HG02852 (cell line): ENCODE data around the gene LMBRD1.

Experiments
- ATAC-seq: cut with Tn5 transposase; IDR thresholded peaks from one replicate; pipeline ENCODE4 v1.9.1; 2021; ENCODE audit warnings: mild to moderate bottlenecking, moderate library complexity; ENCODE audit not compliant: unreplicated experiment

The LMBRD1 gene

DNA sequence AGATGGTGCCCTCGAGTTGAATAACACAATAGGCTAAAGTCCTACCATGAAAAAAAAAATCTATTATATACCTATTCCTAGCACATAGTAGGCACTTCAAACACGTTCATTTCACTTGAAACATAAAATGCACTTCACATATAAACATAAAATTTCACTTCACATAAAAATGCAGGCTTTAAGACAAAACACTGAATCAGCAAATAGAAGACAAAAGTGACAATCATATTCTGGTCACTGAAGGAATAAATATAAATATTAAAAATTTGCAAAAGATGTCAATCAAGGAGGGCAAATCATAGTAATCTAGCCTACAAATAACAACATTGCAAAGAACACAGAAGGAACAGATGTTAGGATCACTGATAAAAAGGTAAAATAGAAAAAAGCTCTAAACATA lies 153.1 kb downstream of the LMBRD1 start:
- no peak for ATAC-seq

DNA sequence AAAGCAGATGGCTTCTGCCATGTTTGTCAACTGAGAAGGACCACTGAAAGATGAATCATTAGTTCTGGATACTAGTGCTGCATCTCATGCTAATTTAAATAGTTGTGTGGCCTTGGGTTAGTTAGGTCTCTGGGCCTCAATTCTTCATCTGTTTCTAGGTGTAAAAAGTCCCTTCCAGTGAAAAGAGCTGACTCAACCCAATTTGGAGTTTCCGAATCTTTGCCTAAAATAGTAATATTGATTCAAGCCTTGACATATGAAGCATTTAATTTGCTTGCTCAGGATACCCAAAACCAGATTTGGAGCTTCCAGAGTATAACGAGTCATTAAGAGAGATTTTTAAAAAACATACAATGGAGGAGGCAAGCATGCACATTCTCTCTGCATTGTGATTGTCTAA lies 163.9 kb downstream of the LMBRD1 start:
- ATAC-seq: no peak

DNA sequence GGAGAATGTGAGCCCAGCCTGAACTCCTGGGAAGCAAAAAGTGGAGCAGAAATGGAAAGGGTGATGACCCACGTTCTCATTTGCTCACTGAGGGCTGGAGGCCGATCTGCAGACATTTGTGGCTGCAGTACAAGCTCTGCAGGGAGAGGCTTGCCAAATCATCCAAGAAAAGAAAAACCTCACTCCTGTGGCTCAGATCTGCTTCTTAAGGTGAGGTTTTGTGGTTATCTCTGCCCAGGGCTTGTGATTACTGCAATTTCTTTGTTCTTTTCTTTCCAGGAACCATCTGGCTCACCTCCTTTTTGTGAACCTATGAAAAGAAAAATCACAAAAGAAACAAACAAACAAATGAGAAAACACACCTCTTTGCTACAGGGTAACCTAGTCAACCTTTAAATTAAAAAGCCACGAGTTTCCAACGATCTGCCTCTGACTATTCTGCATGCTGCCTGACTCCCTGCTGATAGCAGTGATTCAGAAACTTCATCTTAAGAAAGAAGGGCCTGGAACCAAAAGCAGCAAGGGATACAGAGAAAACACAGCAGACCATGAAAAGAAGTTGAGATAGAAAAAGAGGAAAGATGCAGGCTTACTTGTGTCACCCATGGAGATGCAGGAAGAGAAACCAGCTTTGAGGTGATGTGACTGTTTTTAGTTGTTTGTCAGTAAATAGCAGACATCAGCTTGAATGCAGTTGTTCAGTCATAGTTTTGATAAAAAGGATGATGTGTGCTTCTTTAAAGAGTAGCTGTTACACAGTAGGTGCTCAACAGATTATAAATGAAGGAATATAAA lies 165.1 kb downstream of the LMBRD1 start:
- ATAC-seq: peak; percentile 66

DNA sequence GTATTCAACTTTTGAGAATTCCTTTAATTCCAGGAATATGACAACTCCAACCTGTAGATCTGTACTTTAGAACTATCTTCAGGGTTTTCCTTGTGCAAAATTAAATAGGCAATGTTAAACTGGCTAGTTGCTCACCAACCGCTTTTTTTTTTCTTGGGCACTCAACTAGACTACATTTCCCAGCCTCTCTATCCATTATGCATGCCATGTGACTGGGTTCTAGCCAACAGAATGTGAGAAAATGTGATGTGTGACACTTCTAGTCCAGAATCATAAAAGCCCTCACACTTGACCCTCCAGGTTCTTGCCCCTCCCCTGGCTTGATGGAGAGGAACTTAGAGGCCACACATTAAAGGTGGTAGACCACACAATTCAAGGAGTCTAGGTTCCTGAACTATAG lies 166.0 kb downstream of the LMBRD1 start:
- no peak for ATAC-seq

DNA sequence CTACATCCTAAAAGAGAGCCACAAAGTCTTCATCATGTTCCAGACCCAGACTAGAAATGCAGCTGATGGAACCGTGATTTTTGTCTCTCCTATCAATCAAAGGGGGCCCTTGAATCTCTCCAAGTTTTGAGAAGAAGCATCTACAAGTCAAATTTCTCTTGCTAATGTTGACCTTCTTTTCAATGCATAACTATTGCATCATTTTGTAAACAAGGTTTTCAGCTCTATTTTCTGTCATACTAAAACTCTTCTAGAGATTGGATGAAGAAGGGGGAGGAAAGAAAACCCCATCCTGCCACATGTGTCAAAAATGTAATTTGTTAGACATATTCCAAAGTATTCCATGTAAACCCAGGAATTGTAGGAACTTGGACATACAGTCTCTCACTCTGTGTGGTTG lies 169.2 kb downstream of the LMBRD1 start:
- ATAC-seq: no peak

DNA sequence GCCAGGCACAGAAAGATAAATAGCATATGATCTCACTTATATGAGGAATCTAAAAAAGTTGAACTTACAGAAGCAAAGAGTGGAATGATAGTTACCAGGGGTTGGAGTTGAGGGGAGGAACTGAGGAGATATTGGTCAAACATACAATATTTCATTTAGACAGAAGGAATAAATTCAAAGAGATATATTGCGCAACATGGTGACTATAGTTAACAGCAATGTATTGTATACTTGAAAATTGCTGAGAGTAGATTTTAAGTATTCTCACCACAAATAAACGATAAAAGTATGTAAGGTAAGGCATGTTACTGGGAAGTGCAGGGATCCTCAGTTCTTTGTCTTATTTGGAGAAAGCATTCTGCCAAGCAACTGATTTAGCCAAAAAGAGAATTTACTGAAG lies 171.9 kb downstream of the LMBRD1 start:
- no peak for ATAC-seq
